PC-9 (cell line): ENCODE results near the gene NR4A3.

Experiments
- EZH2 ChIP-seq: fragments of 200-600 bp; sonication (generic); IDR thresholded peaks from 2 replicates; pipeline ENCODE4 v1.8.0; 2017; ENCODE audit warnings: antibody characterized with exemption, low read depth
- TF ChIP-seq, protein P1 (sequence below): fragments of 200-600 bp; sonication (generic); conservative IDR thresholded peaks from 2 replicates; pipeline ENCODE4 v1.6.1; 2017; ENCODE audit warnings: mixed run types, antibody characterized with exemption, mild to moderate bottlenecking, moderate library complexity

DNA sequence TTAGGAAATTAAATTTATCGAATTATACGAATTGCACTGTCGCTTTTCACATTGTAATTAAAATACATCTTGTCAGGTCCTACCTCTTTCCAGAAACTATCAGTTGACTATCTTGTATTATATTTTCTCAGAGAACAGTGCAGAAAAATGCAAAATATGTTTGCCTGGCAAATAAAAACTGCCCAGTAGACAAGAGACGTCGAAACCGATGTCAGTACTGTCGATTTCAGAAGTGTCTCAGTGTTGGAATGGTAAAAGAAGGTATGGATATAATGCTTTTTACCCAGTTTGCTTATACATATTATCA, 10.8 kb downstream of the NR4A3 start:
- TF ChIP-seq, protein P1, sequence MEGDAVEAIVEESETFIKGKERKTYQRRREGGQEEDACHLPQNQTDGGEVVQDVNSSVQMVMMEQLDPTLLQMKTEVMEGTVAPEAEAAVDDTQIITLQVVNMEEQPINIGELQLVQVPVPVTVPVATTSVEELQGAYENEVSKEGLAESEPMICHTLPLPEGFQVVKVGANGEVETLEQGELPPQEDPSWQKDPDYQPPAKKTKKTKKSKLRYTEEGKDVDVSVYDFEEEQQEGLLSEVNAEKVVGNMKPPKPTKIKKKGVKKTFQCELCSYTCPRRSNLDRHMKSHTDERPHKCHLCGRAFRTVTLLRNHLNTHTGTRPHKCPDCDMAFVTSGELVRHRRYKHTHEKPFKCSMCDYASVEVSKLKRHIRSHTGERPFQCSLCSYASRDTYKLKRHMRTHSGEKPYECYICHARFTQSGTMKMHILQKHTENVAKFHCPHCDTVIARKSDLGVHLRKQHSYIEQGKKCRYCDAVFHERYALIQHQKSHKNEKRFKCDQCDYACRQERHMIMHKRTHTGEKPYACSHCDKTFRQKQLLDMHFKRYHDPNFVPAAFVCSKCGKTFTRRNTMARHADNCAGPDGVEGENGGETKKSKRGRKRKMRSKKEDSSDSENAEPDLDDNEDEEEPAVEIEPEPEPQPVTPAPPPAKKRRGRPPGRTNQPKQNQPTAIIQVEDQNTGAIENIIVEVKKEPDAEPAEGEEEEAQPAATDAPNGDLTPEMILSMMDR = no peak
- TF ChIP-seq EZH2 = no peak
